HG02623 (cell line): ENCODE measurements around the gene CETN3.

Source experiments
- ATAC-seq: cut with Tn5 transposase; IDR thresholded peaks from one replicate; pipeline ENCODE4 v1.9.1; 2021; ENCODE audit warnings: moderate library complexity; ENCODE audit not compliant: unreplicated experiment

CETN3 gene

DNA sequence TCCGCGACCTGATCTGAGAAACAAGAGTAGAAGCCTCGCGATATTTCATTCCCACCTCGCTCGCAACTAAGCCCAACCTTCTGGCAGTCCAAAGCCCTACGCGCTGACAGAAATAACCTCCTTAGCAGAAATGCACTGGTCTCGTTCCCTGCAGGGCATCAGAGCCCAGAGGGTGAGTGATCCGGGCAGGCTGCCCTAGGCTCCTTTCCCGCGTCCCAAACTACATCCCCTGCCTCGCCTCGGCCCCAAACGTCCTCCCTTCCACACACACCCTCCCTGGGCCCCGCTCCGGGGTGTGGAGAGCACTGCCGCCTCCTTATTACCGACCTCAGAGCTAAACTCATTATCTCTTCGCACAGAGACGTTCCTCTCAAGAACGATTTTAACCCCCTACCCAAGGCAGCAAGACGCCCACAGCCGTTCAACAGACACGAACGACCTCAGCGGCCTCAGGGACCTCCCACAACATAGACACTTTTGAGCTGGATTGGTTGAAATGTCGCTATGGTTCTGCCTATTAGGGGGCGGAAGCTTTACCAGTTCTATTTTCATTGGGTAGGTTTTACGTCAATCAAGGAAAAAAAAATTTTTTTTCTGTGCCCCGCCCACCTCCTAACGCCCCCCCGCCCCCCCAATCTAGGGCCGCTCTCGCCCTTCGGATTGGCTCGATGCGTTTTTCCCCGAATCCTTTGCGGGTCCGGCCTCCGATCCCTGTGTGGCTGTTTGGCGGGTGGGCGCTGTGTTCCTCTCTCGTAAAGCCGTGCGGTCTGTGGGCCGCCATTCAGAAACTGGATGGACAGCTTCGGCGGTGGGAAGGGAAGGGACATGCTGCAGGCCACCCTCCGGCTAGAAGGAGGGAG is at the start of gene CETN3:
CETN3 (minus strand) TSS at position 439 of the 860 bp plus-strand sequence; CDS start at position 344, 95 bp downstream.
- ATAC-seq, result peak; percentile 92

DNA sequence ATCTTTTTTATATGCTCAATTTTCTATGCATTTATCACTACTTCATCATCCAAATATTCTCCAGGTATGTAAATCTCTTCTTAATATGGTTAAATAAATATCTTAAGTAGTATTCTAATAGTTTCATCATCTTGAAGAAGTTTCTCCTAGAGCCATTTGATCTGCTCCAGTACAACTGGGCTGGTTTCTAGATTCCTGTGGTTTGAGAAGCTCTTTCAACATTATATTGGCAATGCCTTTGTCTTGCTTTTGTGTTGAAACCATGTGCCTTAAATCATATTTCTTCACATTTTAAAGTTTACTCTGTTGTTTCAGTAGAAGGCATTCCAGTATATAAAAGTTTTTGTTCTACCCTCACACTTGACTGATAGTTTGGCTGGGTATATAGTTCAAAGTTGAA is 37.4 kb upstream of the CETN3 start:
- ATAC-seq, result no peak

- ATAC-seq, result no peak
These were observed 31.1 kb upstream of the CETN3 start for GRCh38 chr5:90440644-90441043.

- ATAC-seq, result no peak
These were observed 28.5 kb upstream of the CETN3 start for GRCh38 chr5:90438100-90438499.

DNA sequence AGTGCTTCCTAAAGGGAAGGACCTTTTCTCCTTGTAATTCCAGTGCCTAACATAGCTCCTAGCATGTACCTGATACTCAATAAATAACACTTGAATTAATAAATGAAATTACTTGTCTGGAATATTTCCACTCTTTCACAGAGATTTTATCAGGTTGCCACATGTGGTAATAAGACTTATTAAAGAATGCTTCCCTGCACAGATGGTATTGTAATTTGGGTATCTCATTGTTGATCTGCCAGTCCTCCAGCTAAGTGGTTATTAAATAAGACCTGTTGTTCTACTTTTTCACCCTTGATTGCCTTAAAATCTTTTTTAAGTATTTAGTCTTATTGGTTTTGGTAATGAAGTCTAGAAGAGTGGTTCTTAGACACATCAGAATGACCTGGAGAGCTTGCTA is 28.1 kb upstream of the CETN3 start:
- no peak for ATAC-seq

DNA sequence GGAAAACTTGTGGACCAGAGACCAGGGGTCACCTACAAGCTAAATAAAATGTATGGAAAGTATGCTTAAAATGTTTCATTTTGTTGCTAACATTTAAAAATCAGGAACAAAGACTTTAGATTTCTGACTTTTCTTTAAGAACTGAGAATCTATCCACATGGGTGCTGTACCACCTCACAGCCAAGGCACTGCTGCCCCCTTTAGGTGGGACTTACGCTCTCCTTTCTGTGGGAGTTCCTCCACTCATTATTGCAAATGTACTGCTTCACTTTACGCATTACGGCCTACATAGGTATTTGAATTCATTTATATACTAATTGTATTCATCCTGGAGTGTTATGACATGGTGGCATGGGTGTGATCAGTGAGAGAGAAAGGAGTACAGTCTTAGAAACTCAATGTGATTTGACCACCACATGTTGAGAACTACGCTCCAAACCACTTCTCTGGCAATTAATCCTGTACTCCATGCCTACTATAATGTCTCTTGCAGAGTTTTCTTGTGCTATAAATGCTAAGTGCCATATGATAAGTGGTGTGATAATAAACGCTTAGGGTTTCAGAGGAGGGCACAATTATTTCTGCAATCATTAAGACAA is 24.7 kb upstream of the CETN3 start:
- ATAC-seq, result no peak

- ATAC-seq, result peak; percentile 54
These were observed 14.7 kb upstream of the CETN3 start for GRCh38 chr5:90424245-90424644.

GRCh38 chr5:90421136-90421535 is 11.6 kb upstream of the CETN3 start:
- ATAC-seq, result no peak

DNA sequence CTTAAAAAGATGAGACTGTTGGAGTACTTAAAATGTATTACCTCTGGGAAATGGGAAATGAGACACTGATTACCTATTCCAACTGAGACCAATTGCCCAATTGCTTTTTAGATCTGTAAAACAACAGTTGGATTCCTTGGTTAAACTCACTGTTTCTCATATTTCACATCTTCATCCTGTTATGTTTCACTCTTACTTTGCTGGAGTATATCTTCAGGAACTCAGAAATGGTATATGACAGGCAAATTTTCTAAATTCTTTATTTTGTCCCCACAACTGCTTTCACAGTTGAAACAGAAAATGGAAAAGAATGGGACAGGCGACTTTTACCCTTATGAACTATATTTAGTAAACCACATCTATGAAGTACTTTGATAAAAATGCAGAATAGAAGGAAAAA is 8.7 kb upstream of the CETN3 start:
- ATAC-seq, result no peak

DNA sequence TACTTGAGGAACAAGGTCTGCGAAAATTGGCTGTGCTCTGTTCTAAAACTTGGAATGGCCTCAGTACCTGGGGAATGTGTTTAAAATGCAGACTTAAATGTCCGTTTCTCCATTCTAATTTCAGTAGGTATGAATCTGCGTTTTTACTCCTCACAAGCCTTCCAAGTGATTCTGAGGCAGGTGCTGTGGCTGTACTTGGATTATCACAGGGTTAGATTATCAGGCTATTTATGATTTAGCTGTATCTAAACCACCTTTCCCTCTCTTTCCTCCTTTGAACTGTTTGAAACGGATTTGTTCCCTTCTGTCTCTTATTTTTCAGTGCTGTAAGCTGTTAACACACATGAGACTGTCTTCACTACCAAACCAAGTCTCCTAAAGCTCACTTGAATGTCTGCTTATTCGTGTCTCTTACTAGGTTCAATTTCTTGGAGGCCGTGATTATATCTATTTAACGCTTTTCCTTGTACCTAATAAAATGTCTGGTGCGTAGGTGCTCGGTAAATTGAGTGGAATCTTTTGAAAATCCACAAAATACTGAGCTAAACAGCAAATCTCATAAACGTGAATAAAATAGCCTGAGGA is 714 bp upstream of the CETN3 start:
- ATAC-seq, result no peak

GRCh38 chr5:90408571-90409317 is 812 bp downstream of the CETN3 start:
- peak; percentile 1 for ATAC-seq

GRCh38 chr5:90406466-90406865 is 3.1 kb downstream of the CETN3 start:
- ATAC-seq, result no peak

- ATAC-seq, result no peak
These were observed 6.9 kb downstream of the CETN3 start for GRCh38 chr5:90402521-90403255.

- ATAC-seq, result no peak
These were observed 10.3 kb downstream of the CETN3 start for GRCh38 chr5:90399251-90399650.

DNA sequence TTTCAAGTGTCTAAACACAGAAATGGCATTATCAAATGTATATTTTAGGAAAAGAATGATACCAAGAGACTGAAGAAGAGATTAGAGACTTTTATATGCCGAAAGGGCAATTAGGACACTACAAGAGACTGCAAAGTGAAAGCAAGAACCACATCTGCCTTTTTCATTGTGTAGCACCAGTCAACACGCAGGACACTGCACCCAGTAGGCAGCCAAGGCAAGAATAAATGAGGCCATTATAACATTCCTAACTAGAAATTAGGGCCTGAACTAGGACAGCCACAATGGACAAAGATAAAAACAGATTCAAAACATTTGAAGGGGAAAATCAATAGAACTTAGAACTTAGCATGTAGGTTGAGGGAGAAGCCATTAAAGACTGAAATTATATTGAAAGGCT is 10.8 kb downstream of the CETN3 start:
- no peak for ATAC-seq

- ATAC-seq, result no peak
These were observed 14.6 kb downstream of the CETN3 start for GRCh38 chr5:90395005-90395404.

- ATAC-seq, result no peak
These were observed 18.6 kb downstream of the CETN3 start for GRCh38 chr5:90390928-90391327.

GRCh38 chr5:90390326-90390725 is 19.2 kb downstream of the CETN3 start:
- no peak for ATAC-seq

DNA sequence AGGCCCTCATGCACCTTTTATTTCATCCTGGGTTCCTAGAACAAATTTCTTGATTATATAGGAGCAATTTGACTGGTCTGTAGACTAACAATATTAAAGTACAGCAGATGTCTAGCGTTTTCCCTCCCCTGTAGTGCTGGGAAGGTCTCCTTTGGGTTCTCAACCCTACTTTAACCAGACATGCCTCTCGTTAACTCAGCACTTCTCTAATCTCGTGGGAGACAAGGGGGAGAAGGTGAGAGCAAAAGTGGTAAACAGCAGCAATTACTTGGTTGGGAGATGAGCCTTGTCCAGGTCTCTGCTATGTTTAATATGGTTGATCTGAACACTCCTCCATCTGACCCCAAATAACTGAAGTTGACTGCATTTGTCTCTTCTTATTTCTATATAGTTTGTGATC is 22.0 kb downstream of the CETN3 start:
- no peak for ATAC-seq

- no peak for ATAC-seq
These were observed 23.4 kb downstream of the CETN3 start for GRCh38 chr5:90386099-90386710.
